Measurements from ENCODE around the gene AIG1.

DNA sequence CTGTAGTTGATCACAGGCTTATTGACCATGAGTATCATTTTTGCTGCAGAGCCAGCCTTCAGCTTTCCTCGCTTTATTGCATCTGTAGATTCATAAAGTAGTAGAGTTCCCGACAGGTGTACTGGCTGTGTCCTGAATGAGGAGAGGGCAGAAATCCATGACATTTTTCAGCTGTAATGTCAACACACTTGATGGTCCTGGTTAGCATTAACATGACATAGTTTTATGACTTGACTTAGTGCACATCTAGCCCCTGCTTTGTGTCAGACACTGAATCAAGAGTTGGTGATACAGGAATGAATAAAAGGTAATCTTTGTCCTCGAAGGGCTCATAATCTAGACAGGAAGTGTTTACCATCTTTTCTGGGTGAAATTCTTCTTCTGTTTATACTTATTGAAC lies 55.0 kb downstream of the AIG1 start:
- TF ChIP-seq ARNT (IDR thresholded peaks at IDR 0.05): no peak
- no peak for TF ChIP-seq LEF1 (IDR thresholded peaks at IDR 0.05; ENCODE audit: borderline replicate concordance)
- no peak for TF ChIP-seq ZNF384 (IDR thresholded peaks at IDR 0.05)
- TF ChIP-seq, protein P1, sequence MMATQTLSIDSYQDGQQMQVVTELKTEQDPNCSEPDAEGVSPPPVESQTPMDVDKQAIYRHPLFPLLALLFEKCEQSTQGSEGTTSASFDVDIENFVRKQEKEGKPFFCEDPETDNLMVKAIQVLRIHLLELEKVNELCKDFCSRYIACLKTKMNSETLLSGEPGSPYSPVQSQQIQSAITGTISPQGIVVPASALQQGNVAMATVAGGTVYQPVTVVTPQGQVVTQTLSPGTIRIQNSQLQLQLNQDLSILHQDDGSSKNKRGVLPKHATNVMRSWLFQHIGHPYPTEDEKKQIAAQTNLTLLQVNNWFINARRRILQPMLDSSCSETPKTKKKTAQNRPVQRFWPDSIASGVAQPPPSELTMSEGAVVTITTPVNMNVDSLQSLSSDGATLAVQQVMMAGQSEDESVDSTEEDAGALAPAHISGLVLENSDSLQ (IDR thresholded peaks at IDR 0.05): no peak
- TF ChIP-seq SP1 (IDR thresholded peaks at IDR 0.05): no peak
- no peak for TF ChIP-seq BHLHE40 (IDR thresholded peaks at IDR 0.05; ENCODE audit: borderline replicate concordance)
- TF ChIP-seq FOXM1 (IDR thresholded peaks at IDR 0.05; ENCODE audit: borderline replicate concordance): no peak
- TF ChIP-seq SUZ12 (IDR thresholded peaks at IDR 0.05): no peak
- TF ChIP-seq FOXK2 (IDR thresholded peaks at IDR 0.05): no peak
- TF ChIP-seq TARDBP (IDR thresholded peaks at IDR 0.05): no peak
- no peak for TF ChIP-seq NFRKB (IDR thresholded peaks at IDR 0.05)
- no peak for TF ChIP-seq CTBP1 (IDR thresholded peaks at IDR 0.05; ENCODE audit: borderline replicate concordance)
- no peak for TF ChIP-seq FOXA1 (IDR thresholded peaks at IDR 0.05)
- TF ChIP-seq HDGF (IDR thresholded peaks at IDR 0.05; ENCODE audit: borderline replicate concordance): no peak
